BJ (cell line): Measurements from ENCODE around the gene BEND6. TPM values are rescaled to one million over a fixed set of nuclear protein-coding genes. Genes with fewer than 3 reads are reported as not detected.

Experiments
- CTCF ChIA-PET: fragments of 350-600 bp; formaldehyde crosslinking; extraction: SDS; loops from one replicate; lab custom pipeline; 2021; ENCODE audit warnings: antibody characterized with exemption, inconsistent platforms; lab: Yijun Ruan, JAX
- POLR2A ChIA-PET: fragments of 300-600 bp; sonication (Branson Sonifier 250); formaldehyde crosslinking; extraction: SDS; loops from one replicate; lab custom pipeline; 2021; ENCODE audit warnings: antibody characterized with exemption; lab: Charles Lee
- DNase-seq: peaks from one replicate; pipeline ENCODE4 v3.0.0-alpha.2; 2011; ENCODE audit warnings: low read depth
- H3K27me3 ChIP-seq: 2 replicates; pipeline ENCODE4 v1.6.0; 2011; ENCODE audit warnings: low read length; ENCODE audit not compliant: control insufficient read depth, insufficient read depth
- H3K36me3 ChIP-seq: 2 replicates; pipeline ENCODE4 v1.5.1; 2011; ENCODE audit warnings: low read length; ENCODE audit not compliant: control insufficient read depth, insufficient read depth
- H3K4me3 ChIP-seq: 2 replicates; pipeline ENCODE4 v1.5.1; 2011; ENCODE audit warnings: low read depth, mild to moderate bottlenecking, control low read depth, low read length
- polyA plus RNA-seq: library from polyadenylated mRNA; depleted of rRNA; stranded (reverse); fragments of >200 nt; gene quantifications from 2 replicates; pipeline ENCODE4 v1.2.3, GENCODE V29; 2011
- TF ChIP-seq, protein P1 (sequence below): IDR thresholded peaks from 2 replicates; pipeline ENCODE4 v1.5.1; 2011; ENCODE audit warnings: low read depth, mild to moderate bottlenecking, control low read depth, inconsistent platforms, low read length, moderate library complexity; ENCODE audit not compliant: insufficient read depth

BEND6 gene
- polyA plus RNA-seq, 1 experiment = 4.8 TPM

DNA sequence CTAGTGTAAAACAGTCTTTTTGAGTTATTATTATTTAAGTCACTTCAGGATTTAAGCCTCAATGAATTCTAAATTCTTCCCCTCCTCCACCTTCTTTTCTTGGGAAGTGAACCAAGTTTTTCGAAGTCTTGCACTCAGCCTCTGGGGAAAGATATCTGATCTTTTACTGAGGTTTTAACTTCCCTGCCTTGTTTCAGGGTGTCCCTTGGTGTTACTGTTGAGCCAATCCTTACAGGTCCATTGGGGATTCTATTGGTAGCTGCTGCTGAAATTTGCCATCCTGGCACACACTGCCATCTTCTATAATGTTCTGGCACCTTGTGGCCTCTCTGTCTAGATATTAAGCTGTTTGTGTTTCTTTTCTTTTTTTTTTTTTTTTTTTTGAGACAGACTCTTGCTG, 31.7 kb downstream of the BEND6 start:
- CTCF ChIA-PET = no interaction called here
- H3K27me3 ChIP-seq = no peaks in the 10 kb centered on the region
- POLR2A ChIA-PET = no interaction called here
- TF ChIP-seq, protein P1, sequence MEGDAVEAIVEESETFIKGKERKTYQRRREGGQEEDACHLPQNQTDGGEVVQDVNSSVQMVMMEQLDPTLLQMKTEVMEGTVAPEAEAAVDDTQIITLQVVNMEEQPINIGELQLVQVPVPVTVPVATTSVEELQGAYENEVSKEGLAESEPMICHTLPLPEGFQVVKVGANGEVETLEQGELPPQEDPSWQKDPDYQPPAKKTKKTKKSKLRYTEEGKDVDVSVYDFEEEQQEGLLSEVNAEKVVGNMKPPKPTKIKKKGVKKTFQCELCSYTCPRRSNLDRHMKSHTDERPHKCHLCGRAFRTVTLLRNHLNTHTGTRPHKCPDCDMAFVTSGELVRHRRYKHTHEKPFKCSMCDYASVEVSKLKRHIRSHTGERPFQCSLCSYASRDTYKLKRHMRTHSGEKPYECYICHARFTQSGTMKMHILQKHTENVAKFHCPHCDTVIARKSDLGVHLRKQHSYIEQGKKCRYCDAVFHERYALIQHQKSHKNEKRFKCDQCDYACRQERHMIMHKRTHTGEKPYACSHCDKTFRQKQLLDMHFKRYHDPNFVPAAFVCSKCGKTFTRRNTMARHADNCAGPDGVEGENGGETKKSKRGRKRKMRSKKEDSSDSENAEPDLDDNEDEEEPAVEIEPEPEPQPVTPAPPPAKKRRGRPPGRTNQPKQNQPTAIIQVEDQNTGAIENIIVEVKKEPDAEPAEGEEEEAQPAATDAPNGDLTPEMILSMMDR = no peak
- no peak overlapping the region for H3K4me3 ChIP-seq
- no peak for DNase-seq
- no peaks in the 10 kb centered on the region for H3K36me3 ChIP-seq

DNA sequence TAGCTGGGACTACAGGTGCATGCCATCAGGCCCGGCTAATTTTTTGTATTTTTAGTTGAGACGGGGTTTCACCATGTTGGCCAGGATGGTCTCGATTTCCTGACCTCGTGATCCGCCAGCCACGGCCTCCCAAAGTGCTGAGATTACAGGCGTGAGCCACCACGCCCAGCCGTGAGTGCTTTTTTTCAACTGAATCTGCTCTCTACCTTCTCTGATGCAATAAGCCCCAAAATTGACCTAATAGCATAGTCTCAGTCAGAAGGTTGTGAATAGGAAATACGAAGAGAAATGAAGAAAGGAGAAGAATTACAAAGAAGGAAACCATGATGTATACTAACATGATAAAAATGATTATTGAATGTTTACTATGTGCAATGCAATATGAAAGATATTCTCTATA, 33.2 kb downstream of the BEND6 start:
- ChIA-PET CTCF (no interaction called here), POLR2A (no interaction called here)
- no peak overlapping the region for H3K4me3 ChIP-seq
- no peaks in the 10 kb centered on the region for H3K36me3 ChIP-seq
- TF ChIP-seq, protein P1 = no peak
- DNase-seq = no peak
- no peaks in the 10 kb centered on the region for H3K27me3 ChIP-seq

DNA sequence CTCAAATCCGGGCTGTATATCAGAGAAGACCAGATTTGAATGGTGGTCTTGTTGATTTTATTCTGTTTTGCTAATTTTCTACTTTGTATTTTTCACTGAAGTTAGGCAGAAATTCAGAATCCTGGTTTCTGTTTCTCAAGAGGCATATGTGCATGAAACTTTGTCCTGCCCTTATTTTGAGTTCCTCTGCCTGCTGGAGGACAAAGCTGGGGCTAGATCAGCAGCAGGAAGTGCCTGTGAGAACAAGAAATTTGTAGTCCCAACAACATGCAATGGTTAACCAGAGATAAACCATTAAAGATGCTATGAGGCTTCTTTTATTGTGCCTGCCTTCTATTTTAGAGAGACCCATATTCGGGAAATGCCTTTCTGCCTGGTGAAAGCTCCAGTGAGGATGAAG, 37.1 kb downstream of the BEND6 start:
- POLR2A ChIA-PET = no interaction called here
- Histone ChIP-seq H3K4me3 (no peak overlapping the region), H3K36me3 (no peaks in the 10 kb centered on the region), H3K27me3 (no peaks in the 10 kb centered on the region)
- CTCF ChIA-PET = interaction anchor here (0.7 kb wide), 1 partner anchor 322 kb away, joined by 4 read pairs; no protein-coding TSS in a partner anchor
- DNase-seq = no peak
- TF ChIP-seq, protein P1 = no peak

DNA sequence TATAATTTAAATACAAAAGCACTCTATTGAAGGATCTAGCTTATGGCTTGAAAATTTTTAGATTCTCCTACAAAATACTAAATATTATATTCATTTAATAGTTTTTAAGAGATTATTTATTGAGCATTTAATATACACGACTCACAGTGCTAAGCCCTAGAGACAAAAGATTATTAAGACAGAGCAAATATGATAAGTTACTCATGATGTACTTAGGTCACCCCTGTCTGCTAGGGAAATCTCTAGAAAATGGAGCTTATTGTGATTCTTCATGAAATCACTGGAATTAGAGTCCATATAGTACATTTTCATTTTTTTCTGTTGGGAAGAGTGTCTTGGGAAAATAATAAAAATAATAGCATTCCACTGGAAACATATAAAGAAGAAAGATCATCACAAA, 37.8 kb downstream of the BEND6 start:
- no peaks in the 10 kb centered on the region for H3K27me3 ChIP-seq
- H3K4me3 ChIP-seq = no peak overlapping the region
- no peaks in the 10 kb centered on the region for H3K36me3 ChIP-seq
- ChIA-PET CTCF (no interaction called here), POLR2A (no interaction called here)
- no peak for DNase-seq
- TF ChIP-seq, protein P1 = no peak

DNA sequence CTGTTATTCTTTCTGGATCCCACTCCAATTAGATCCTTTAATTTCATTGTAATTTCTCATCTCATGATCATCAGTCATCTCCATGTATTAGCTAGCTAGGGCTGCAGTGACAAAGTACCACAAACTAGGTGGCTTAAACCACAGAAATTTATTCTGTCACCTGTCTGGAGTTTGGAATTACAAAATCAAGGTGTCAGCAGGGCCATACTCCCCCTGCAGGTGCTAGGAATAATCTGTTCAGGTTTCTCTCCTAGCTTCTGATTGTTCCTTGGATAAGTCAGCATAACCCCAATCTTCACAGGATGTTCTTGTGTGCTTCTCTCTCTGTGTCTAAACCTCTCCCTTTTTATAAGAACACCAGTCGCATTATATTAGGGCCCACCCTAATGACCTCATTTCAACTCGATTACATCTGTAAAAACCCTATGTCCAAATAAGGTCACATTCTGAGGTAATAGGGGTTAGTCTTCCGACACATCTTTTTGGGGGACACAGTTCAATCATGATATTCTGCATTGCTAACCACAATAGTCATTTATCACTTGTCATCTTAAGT, 40.5 kb downstream of the BEND6 start:
- Histone ChIP-seq H3K4me3 (no peak overlapping the region), H3K27me3 (no peaks in the 10 kb centered on the region), H3K36me3 (no peaks in the 10 kb centered on the region)
- ChIA-PET CTCF (interaction anchor here (0.5 to 2.0 kb wide), 5 partner anchors 11 to 93 kb away, joined by 3 to 6 read pairs (median 3); no protein-coding TSS in a partner anchor), POLR2A (no interaction called here)
- TF ChIP-seq, protein P1 = no peak
- DNase-seq = no peak
